Ishikawa (cell line): ENCODE data around the gene PARD3.

Source experiments
- CEBPB ChIP-seq: IDR thresholded peaks from 2 replicates; pipeline ENCODE4 v1.6.1; 2012
- CREB1 ChIP-seq: IDR thresholded peaks from 2 replicates; pipeline ENCODE4 v1.6.1; 2012; ENCODE audit warnings: low read depth
- EGR1 ChIP-seq: IDR thresholded peaks from 2 replicates; pipeline ENCODE4 v1.6.1; 2012
- EP300 ChIP-seq: IDR thresholded peaks from 2 replicates; pipeline ENCODE4 v1.6.1; 2012; ENCODE audit warnings: borderline replicate concordance
- FOXM1 ChIP-seq: IDR thresholded peaks from 2 replicates; pipeline ENCODE4 v1.6.1; 2012; ENCODE audit warnings: low read depth, borderline replicate concordance
- NFIC ChIP-seq: IDR thresholded peaks from 2 replicates; pipeline ENCODE4 v1.6.1; 2012
- RAD21 ChIP-seq: IDR thresholded peaks from 2 replicates; pipeline ENCODE4 v1.6.1; 2012; ENCODE audit warnings: low read depth
- TAF1 ChIP-seq: IDR thresholded peaks from 2 replicates; pipeline ENCODE4 v1.6.1; 2012; ENCODE audit warnings: low read depth, mild to moderate bottlenecking
- TCF12 ChIP-seq: IDR thresholded peaks from 2 replicates; pipeline ENCODE4 v1.6.1; 2012; ENCODE audit warnings: low read depth
- TEAD4 ChIP-seq: IDR thresholded peaks from 2 replicates; pipeline ENCODE4 v1.6.1; 2012
- USF1 ChIP-seq: IDR thresholded peaks from 2 replicates; pipeline ENCODE4 v1.6.1; 2012
- YY1 ChIP-seq: IDR thresholded peaks from 2 replicates; pipeline ENCODE4 v1.6.1; 2012; ENCODE audit warnings: low read depth
- ZBTB7A ChIP-seq: IDR thresholded peaks from 2 replicates; pipeline ENCODE4 v1.6.1; 2012; ENCODE audit warnings: low read depth
- TF ChIP-seq, protein P1 (sequence below): IDR thresholded peaks from 2 replicates; pipeline ENCODE4 v1.6.1; 2012
- TF ChIP-seq, protein P2 (sequence below): IDR thresholded peaks from 2 replicates; pipeline ENCODE4 v1.6.1; 2012; ENCODE audit warnings: low read depth, mild to moderate bottlenecking

The PARD3 gene

GRCh38 chr10:34094961-34095360, 720.1 kb downstream of the PARD3 start:
- TF ChIP-seq TCF12: no peak
- TF ChIP-seq EP300: no peak
- TF ChIP-seq TEAD4: no peak
- TF ChIP-seq CREB1: no peak
- TF ChIP-seq TAF1: no peak
- no peak for TF ChIP-seq USF1
- no peak for TF ChIP-seq ZBTB7A

GRCh38 chr10:34094146-34094696, 720.9 kb downstream of the PARD3 start:
- TF ChIP-seq RAD21: no peak
- no peak for TF ChIP-seq EGR1
- TF ChIP-seq TEAD4: no peak
- TF ChIP-seq, protein P1, sequence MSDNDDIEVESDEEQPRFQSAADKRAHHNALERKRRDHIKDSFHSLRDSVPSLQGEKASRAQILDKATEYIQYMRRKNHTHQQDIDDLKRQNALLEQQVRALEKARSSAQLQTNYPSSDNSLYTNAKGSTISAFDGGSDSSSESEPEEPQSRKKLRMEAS: no peak
- no peak for TF ChIP-seq NFIC
- TF ChIP-seq TAF1: no peak
- no peak for TF ChIP-seq EP300
- TF ChIP-seq CREB1: no peak
- TF ChIP-seq TCF12: no peak
- TF ChIP-seq USF1: no peak
- TF ChIP-seq, protein P2, sequence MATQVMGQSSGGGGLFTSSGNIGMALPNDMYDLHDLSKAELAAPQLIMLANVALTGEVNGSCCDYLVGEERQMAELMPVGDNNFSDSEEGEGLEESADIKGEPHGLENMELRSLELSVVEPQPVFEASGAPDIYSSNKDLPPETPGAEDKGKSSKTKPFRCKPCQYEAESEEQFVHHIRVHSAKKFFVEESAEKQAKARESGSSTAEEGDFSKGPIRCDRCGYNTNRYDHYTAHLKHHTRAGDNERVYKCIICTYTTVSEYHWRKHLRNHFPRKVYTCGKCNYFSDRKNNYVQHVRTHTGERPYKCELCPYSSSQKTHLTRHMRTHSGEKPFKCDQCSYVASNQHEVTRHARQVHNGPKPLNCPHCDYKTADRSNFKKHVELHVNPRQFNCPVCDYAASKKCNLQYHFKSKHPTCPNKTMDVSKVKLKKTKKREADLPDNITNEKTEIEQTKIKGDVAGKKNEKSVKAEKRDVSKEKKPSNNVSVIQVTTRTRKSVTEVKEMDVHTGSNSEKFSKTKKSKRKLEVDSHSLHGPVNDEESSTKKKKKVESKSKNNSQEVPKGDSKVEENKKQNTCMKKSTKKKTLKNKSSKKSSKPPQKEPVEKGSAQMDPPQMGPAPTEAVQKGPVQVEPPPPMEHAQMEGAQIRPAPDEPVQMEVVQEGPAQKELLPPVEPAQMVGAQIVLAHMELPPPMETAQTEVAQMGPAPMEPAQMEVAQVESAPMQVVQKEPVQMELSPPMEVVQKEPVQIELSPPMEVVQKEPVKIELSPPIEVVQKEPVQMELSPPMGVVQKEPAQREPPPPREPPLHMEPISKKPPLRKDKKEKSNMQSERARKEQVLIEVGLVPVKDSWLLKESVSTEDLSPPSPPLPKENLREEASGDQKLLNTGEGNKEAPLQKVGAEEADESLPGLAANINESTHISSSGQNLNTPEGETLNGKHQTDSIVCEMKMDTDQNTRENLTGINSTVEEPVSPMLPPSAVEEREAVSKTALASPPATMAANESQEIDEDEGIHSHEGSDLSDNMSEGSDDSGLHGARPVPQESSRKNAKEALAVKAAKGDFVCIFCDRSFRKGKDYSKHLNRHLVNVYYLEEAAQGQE: no peak
- no peak for TF ChIP-seq ZBTB7A
- TF ChIP-seq YY1: no peak
- no peak for TF ChIP-seq CEBPB
- no peak for TF ChIP-seq FOXM1

GRCh38 chr10:34092891-34093290, 722.2 kb downstream of the PARD3 start:
- TF ChIP-seq CEBPB (no peak), TAF1 (no peak), EGR1 (no peak), NFIC (no peak), CREB1 (no peak), FOXM1 (no peak), RAD21 (no peak), TEAD4 (no peak), YY1 (no peak), EP300 (no peak), TCF12 (no peak), ZBTB7A (no peak)
- TF ChIP-seq, protein P2: no peak
- TF ChIP-seq, protein P1: no peak

DNA sequence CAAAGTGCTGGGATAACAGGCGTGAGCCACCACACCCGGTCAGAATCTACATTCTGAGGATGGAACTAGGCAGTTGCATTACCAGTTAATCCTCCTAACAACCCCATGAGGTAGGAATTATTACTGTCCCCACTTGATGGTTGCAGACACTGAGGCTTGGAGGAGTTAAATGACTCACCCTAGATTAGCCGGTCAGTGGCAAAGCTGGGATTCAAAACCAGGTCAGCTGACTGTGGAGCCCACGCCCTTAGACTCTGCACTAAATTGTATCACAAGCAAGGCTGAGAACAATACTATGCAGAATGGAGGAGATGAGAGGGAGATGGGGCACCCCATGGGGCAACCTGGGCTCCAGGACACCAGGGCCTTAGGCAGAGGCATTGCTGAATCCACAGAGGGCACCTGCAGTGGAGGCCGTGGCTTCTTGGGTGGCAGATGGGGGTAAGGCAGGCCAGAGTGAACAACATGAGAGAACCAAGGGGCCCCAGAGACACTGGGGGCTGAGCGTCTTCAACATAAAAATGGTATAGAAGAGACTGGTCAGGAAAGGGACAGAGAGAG, 723.4 kb downstream of the PARD3 start:
- TF ChIP-seq, protein P1: no peak
- no peak for TF ChIP-seq USF1
- TF ChIP-seq NFIC: no peak
- TF ChIP-seq, protein P2: no peak
